GM12865 (cell line): ENCODE data around the gene PRTN3.

Experiments used
- DNase-seq: peaks from one replicate; pipeline ENCODE4 v3.0.0; 2010; ENCODE audit warnings: low read depth
- H3K4me3 ChIP-seq: 2 replicates; pipeline ENCODE4 v1.5.1; 2011; ENCODE audit warnings: mild to moderate bottlenecking, low read depth, low read length, control low read depth
- CTCF ChIP-seq: IDR thresholded peaks from 2 replicates; pipeline ENCODE4 v1.5.1; 2011; ENCODE audit warnings: low read length, control low read depth, low read depth, inconsistent platforms; ENCODE audit not compliant: insufficient read depth; ENCODE audit errors: missing control alignments

Gene PRTN3

GRCh38 chr19:858868-859843, 18.4 kb downstream of the PRTN3 start, which contains the start of gene CFD:
CFD (plus strand) TSS chr19:859664; CDS start chr19:859690, 26 bp downstream.
- no peak for TF ChIP-seq CTCF
- H3K4me3 ChIP-seq = no peak within 1 kb of the TSS
- DNase-seq = no peak

GRCh38 chr19:861141-861755, 20.4 kb downstream of the PRTN3 start:
- no peak overlapping the region for H3K4me3 ChIP-seq
- DNase-seq = no peak
- no peak for TF ChIP-seq CTCF

GRCh38 chr19:861756-862580, 21.2 kb downstream of the PRTN3 start:
- no peak overlapping the region for H3K4me3 ChIP-seq
- peak; percentile 1 for TF ChIP-seq CTCF
- peak; percentile 70 for DNase-seq

- DNase-seq = peak; percentile 79
- H3K4me3 ChIP-seq = no peak overlapping the region
- no peak for TF ChIP-seq CTCF
These were observed 21.9 kb downstream of the PRTN3 start for GRCh38 chr19:862581-863314.

- no peak for TF ChIP-seq CTCF
- no peak overlapping the region for H3K4me3 ChIP-seq
- DNase-seq = no peak
These were observed 22.5 kb downstream of the PRTN3 start for GRCh38 chr19:863315-863620.

- TF ChIP-seq CTCF = no peak
- DNase-seq = no peak
- no peak overlapping the region for H3K4me3 ChIP-seq
These were observed 26.0 kb downstream of the PRTN3 start for GRCh38 chr19:866769-867300.
